NCI-H2107 treated with DMSO at 0.1 percent for 48 hours (cell line): Measurements from ENCODE around the gene SOCS4.
A peak's percentile ranks its signal among the peaks of the same experiment; 100 is the strongest.
"Not testable (repeated sequence)": the region's sequence is repeated elsewhere in the genome, so short reads cannot be mapped to it uniquely, and the experiment has no call there.

Source experiments
- DNase-seq: peaks from one replicate; lab custom pipeline; 2025; ENCODE audit not compliant: unreplicated experiment; lab: John Stamatoyannopoulos, UW

The SOCS4 gene

GRCh38 chr14:55026793-55027561, at the start of gene SOCS4, which contains the start of gene WDHD1:
Gene SOCS4, plus strand, starts transcription at chr14:55027236. Its CDS starts 15,806 bp downstream, at chr14:55043042.
Gene WDHD1, minus strand, starts transcription at chr14:55027099. Its CDS starts 312 bp downstream, at chr14:55026787.
- DNase-seq: peak; percentile 87

DNA sequence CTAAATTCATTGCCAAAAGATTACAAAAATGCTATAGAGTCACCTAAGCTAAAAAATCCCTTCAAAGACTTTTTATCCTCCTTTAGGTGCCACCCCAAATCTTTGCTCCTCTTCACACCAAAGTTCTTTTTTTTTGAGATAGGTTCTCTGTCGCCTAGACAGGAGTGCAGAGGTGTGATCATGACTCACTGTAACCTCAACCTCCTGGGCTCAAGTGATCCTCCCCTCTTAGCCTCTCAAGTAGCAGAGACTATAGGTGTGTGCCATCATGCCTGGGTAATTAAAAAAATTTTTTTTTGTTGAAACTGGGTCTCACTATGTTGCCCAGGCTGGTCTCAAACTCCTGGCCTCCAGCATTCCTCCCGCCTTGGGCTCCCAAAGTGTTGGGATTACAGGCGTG, 48.0 kb upstream of the SOCS4 start:
- no peak for DNase-seq

DNA sequence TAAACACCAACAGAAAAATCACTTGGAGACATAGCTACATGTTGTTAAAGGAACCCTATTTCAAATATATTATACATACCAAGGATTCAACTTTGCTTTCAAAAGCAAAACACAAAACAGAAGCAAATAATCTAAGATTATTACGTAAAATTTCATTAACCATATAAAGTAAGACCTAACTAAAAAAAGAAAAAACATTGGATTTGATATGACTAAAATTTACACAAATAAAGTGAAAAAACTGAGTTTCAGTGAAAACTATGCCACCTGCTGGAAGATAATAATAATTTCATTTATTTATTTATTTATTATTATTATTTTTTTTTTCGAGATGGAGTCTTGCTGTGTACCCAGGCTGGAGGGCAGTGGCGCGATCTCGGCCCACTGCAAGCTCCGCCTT, 45.3 kb upstream of the SOCS4 start:
- no peak for DNase-seq

DNA sequence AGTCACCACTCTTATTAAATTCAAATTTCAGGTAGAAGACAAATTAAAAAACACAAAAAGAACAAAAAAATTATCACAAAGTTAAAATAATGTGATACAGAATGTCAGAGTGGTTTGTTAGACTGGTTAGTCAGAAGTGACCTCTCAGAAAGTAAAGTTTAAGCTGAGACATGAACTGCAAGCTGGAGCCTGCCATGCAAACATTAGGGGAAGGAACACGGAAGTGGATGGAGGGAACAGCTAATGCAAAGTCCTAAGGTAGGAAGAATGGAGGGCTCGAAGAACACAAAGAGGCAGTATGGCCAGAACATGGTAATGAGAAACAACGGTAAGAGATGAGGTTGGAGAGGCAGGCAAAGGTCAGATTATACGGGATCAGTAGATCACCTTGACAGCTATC, 41.9 kb upstream of the SOCS4 start:
- no peak for DNase-seq

DNA sequence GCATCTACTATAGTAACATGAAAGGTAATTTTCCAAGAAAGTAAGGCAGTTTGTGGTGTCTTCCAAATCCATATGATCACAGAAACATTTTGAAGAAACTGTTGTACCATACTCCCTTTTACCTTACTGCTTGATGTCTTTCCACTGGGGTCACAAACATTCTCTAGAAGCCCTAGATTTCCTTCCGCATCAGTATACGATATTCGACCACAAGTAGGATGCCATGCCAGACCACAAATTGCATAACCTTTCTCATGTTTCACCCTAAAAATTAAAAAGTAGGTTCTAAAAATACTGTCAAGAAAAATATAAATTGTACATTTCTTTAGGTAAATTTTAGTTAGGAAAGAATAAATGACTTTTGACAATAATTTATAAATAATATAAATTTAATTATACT, 26.7 kb upstream of the SOCS4 start:
- DNase-seq: no peak

DNA sequence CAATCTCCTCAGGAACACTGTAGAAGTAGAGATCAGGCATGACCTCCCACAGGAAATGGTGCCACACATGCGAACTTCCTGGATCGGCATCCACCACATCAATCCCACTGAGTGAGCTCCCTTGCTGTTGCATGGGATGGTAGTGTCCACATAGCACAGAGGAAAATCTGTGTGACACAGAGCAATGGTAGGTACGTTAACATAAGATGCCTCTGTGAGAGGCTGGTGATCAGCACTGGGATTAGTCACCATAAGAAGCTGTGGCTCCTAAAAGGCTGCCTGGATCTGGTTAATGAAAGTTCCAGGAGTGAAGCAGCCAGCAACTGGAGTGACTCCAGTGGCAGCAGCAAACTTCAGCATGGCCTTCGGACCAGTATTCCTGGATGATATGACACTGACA, 22.0 kb upstream of the SOCS4 start:
- DNase-seq: no peak

DNA sequence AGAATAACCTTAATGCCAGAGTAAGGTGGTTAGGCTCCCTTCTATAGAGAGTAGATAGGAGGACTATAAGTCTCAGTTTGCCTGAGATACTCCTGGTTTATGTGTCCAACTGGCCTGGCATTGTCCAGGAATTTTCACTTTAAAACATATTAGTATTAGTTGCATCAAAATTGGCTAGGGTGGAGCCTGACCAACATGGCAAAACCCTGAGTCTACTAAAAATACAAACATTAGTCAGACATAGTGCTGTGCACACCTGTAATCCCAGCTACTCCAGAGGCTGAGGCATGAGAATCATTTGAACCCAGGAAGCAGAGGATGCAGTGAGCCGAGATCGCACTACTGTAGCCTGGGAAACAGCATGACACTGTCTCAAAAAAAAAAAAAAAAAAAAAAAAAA, 12.0 kb upstream of the SOCS4 start:
- DNase-seq: no peak

GRCh38 chr14:55019968-55020554, 7.0 kb upstream of the SOCS4 start:
- DNase-seq: no peak

DNA sequence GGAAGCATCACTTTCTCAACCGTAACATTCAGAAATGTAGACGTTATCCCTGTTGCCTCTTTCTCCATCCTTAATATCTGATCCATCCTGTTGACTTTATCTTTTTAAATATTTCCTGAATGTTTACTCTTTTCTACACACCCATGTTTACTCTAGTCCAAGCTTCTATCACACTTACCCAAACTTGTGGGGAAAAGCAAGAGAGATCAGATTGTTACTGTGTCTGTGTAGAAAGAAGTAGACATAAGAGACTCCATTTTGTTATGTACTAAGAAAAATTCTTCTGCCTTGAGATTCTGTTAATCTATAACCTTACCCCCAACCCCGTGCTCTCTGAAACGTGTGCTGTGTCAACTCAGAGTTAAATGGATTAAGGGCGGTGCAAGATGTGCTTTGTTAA, 2.7 kb upstream of the SOCS4 start:
- not testable (repeated sequence) for DNase-seq

- DNase-seq: no peak
Observed at GRCh38 chr14:55025948-55026347, 1.1 kb upstream of the SOCS4 start.

DNA sequence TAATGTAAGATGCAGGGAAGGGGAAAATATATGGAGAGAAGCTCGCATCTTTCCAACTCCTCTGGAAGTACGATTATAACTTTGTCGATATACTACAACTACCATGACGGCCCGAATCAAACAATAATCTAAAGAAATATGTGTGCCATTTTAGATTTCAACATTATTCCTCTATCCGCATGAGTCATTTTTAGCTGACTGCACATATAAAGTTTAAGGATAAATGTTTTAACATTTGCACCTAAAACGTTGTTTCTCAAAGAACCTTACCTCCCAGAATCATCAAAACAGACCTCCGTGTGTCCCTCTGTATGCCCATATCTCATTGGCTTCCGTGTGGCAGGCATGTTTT, 619 bp upstream of the SOCS4 start:
- no peak for DNase-seq

DNA sequence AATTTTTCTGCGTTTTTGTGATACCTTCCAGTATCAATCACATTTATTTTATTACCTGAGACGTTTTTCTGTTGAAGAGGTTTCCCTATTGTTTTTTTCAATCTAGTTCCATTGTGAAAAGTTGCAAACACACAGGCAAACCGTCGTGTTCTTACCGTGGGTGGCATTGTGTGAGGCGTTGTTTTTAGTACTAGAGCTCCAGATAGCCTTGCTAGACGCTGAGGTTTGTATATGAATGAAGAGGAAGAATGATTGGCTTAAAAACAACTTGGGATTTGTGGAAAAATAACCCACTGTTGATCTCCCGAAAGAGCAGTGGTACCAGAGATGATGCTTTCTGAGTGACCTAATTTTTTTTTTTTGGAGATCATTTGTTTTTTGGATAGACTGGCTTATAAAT, 1.0 kb downstream of the SOCS4 start:
- peak; percentile 47 for DNase-seq

- DNase-seq: no peak
Observed at GRCh38 chr14:55028476-55028875, 1.4 kb downstream of the SOCS4 start.

DNA sequence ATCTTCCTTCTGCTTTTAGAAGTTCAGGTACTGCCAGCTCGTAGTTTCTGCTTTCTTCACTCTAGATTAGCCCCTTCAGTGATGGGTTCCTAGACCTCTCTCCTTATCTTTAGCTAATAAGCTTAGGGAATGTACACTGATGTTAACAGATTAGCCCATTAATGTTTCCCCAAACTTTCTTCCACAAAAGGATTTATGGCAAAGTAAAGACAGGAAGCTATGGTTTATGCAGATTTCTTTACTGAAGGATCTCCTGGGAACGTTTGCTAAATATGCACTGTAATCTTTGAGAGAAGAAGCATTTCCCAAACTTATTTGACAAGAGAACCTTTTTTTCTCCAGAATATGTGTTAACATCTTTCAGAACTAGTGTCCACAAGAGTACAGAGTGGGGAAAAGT, 4.2 kb downstream of the SOCS4 start:
- no peak for DNase-seq

- not testable (repeated sequence) for DNase-seq
Observed at GRCh38 chr14:55037995-55038394, 11.0 kb downstream of the SOCS4 start.

GRCh38 chr14:55038708-55039107, 11.7 kb downstream of the SOCS4 start:
- DNase-seq: no peak

DNA sequence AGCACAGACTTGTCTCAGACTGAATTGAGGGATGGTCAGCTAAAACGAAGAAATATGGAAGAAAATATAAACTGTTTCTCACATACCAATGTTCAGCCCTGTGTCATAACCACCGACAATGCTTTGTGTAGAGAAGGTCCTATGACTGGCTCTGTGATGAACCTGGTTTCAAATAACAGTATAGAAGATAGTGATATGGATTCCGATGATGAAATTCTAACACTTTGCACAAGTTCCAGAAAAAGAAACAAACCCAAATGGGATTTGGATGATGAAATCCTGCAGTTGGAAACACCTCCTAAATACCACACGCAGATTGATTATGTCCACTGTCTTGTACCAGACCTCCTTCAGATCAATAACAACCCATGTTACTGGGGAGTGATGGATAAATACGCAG, 16.5 kb downstream of the SOCS4 start:
- no peak for DNase-seq

- DNase-seq: no peak
Observed at GRCh38 chr14:55045087-55045486, 18.1 kb downstream of the SOCS4 start.

- no peak for DNase-seq
Observed at GRCh38 chr14:55047301-55048053, 20.4 kb downstream of the SOCS4 start.

DNA sequence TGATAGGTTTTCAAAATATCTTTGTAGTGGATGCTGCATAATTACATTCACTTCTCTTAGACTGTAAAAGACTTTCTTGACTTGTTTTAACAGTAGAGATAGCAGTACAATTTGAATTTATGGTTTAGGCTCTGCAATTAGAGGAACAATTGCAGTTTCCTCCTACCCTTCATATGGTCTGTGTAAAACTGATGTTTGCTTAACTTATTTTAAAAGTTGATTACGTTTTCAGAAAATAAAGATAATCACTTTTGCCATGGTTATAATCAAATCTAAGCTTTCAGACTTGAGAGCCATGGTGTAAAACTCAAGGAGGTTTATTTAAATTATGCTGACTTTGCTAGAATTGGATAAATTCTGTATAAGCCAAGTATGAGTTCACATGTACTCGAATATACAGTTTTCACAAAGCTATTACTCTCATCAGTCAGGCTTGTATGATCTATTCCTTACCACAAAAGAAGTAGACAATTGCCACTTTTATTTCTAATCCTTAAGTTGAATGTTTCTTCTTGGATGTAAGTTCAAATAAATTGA, 21.9 kb downstream of the SOCS4 start:
- DNase-seq: no peak

DNA sequence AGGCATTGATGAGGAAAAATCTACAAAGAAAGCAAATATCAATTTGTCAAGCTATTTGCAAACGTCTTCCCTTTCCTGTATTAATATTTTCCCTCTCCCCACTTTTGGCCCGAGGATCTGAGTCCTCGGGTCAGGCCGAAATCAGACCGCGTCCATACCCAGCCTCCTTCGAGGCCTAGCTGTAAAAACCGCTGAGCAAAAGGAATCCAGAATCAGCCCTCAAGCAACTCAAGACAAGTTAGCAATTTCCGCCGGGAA, 24.1 kb downstream of the SOCS4 start:
- DNase-seq: no peak
